Stimulated activated CD8-positive, alpha-beta memory T cell treated with anti-CD3 and anti-CD28 coated beads, Interleukin-7, amount 100 ng/mL, for 1 hour (primary cell): Measurements from ENCODE around the gene KRTAP10-11.
"Not testable (repeated sequence)": the region's sequence is repeated elsewhere in the genome, so short reads cannot be mapped to it uniquely, and the experiment has no call there.

ENCODE experiments used
- DNase-seq, 2 donors: peaks; one replicate each; pipeline ENCODE4 v3.0.0-alpha.2; 2020; ENCODE audit warnings: low read depth in 2 of 2

The KRTAP10-11 gene

DNA sequence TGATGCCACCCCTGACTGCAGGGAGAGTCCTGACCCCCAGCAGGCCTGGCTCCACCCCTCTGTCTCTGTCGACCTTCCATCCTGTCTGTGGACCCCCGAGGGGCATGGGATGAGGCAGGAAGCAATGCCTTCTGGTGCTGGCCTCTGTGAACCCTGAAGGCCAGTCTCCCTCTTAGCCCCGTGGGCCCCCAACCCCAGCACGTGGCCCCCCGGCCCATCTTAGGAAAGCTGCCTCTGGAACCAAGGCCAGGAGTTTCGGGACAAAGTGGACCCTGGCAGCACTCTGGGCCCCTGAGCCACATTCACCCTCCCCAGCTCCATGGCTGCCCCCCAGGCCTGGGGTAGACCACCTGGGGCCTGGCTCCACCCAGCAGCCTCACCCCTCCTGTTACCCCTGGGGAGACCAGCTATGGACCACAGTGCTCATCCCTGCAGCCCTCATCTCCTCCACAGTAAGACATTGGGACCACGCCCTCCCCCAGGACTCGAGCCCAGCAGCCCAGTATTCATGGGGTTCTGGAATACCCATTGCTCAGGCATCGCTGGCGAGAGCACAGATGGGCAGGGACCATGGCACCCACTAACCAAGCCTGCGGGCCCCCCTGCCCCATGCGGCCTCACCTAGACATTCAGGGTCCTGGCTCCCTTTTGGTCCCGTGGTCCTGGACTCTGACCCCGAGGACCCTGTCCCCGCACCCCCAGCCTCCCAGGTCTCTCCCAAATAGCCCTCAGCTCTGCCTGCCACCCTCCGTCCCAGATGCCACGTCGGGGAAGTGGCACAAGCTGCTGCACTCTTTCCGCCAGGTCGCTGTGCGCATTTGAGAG is 7.5 kb upstream of the KRTAP10-11 start:
- not testable (repeated sequence) for DNase-seq

DNA sequence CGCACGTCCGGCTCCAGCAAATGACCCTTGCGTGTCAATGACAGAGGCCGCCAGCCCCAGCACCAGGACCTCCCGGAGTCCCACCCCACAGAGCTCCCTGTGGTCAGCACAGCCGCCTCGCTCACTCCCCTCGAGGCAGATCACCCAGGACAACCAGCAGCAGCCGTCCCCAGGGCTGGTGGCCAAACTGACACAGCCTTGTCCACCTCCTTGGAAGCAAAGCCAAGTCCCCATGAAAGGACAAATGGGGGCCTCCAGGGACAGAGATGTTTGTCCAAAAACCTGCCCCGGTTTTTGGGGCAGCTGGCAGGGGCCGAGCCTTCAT is 6.9 kb upstream of the KRTAP10-11 start:
- DNase-seq, result no peak

DNA sequence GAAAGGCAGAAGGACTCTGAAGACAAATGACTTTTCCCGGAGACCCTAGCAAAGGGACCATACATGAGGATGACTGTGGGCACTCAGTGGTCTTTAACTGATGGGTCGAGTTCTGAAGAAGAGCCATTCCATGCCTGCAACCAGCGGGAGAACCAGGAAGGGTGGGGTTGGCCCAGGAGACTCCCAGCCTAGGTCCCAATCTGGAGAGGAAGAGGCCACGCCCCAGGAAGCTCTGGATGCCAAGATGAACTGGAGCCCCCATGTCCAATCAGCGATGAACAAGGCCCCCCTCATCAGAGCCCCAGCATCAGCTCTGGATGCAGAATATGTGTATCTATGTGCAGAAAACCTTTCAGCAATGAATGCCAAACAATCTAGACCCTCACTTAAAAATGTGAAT is 5.5 kb upstream of the KRTAP10-11 start:
- DNase-seq, result no peak

DNA sequence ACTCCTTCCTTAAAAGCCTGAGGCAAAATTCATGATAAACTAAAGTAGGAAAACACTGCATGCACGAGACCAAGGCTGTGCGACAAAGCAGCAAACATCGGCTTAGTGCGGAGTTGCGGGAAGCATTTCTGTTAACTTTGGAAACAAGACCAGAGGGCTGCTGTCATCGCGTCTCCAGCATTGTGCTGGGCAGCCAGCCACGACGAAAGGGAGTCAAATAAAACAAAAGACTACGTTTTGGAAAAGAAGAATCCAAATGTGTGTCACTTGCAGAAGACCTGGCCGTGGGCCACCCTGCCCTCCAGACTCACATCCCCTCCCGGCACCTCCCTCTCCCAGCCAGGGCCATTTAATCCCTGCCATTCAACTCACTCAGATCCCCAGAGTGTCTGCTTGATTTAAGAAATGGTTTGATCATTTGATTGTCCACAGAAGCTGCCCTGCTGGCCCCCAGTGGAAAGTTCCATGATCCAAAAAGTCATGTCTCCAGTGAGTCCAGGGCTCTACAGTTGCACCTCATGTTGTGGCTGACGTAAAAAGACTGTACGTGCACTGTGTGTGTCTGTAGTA is 2.4 kb upstream of the KRTAP10-11 start:
- no peak for DNase-seq

DNA sequence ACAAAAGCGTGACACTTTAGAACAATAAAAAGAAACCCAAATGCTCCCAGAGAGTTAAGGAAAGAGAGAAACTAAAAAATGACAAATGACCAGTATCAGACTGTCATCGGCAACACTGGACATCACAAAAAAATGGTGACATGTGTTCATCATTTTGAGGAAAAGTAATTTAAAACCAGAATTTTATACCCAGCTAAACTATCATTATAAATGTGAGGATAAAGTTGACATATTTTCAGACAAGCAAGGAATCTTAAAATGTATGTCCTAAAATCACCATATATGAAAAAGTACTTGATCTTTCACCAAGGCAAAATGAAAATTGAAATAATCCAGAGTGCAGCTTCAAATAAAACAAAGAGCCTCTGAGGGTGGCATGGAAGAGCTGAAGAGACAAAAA is 1.3 kb upstream of the KRTAP10-11 start:
- DNase-seq, result no peak

GRCh38 chr21:44647222-44647552 is 973 bp downstream of the KRTAP10-11 start:
- DNase-seq, result no peak

- no peak for DNase-seq
These were observed 2.5 kb downstream of the KRTAP10-11 start for GRCh38 chr21:44648557-44649311.

DNA sequence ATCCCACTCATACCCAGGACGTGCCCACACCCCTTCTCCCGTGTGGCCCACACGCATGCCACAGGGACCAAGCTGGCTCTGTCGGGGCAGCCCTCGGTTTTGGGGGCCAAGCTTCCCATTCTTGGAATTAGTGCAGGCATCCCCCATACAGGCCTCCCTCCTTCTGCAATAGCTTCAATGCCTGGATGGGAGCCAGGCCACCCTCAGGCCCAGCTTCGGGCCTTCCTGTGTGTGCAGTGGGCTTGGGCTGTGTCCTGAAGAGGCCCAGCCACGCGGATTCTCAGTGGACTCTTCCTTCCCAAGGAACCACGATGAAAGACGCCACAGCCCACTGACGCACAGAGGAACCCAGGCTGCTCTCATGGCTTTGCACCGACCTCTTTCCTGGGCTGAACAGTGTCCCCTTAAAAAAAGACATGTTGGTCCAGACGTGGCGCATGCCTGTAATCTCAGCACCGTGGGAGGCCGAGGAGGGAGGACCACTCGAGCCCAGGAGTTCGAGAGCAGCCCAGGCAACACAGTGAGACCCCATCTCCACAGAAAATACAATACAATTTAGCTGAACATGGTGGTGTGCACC is 3.4 kb downstream of the KRTAP10-11 start:
- DNase-seq, result no peak

DNA sequence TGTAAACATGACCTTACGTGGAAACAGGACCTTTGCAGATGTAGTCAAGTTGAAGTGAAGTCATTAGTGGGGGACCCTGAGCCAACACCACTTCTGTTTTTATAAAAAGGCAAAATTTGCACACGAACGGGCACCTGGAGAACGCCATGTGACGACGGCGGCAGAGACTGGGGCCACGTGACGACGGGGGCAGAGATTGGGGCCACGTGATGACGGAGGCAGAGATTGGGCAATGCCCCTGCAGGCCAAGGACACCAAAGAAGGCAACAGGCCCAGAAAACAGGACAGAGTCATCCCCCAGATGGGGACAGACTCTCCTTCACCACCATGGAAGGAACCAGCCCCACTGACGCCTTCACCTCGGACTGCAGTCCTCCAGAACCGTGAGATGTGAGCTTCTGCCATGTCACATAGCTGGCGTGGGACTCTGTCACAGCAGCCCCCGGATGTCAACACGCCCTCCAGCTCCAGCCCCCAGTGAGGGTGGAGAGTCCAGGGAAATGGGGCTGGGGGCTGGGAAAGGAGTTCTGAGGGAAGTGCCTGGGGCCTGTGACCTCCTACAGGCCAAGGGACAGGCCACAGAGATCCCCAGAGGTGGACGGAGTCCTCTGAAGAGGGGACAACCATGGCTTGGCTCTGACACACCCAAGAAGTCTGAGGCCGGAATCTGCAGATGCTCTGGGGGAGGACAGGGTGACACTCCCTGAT is 4.2 kb downstream of the KRTAP10-11 start:
- no peak for DNase-seq

GRCh38 chr21:44650973-44651675 is 4.9 kb downstream of the KRTAP10-11 start:
- no peak for DNase-seq

GRCh38 chr21:44653123-44653522 is 6.9 kb downstream of the KRTAP10-11 start:
- no peak for DNase-seq

GRCh38 chr21:44653656-44654575 is 7.7 kb downstream of the KRTAP10-11 start:
- peak in 1 of 2 donors; percentile 10 for DNase-seq

- no peak for DNase-seq
These were observed 8.5 kb downstream of the KRTAP10-11 start, which contains the start of gene KRTAP12-4 for GRCh38 chr21:44654576-44655175. Gene KRTAP12-4 (minus strand): TSS chr21:44654659. CDS start chr21:44654614, 45 bp downstream.

DNA sequence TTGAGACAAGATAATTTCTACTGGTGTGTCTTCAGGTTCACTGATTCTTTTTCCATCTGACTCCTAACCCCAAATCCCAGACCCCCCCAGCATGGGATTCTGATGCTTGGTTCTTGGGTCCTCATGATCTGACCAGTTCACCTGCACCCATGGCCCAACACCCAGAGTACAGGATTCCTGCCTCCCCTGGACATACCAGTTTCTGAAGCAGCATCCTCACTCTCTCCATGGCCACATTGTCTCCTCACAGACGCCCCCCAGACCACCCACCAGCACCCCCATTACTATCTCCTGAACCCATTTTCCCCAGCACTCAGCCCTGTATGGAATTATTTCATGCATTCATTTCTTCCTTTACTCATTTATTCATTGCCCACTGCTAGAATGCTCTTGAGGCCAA is 10.7 kb downstream of the KRTAP10-11 start:
- DNase-seq, result no peak

- DNase-seq, result peak in 1 of 2 donors; percentile 8
These were observed 11.7 kb downstream of the KRTAP10-11 start, which contains the start of gene KRTAP12-3 for GRCh38 chr21:44657635-44658540. Gene KRTAP12-3 (plus strand): TSS chr21:44657932. CDS start chr21:44657980, 48 bp downstream.

DNA sequence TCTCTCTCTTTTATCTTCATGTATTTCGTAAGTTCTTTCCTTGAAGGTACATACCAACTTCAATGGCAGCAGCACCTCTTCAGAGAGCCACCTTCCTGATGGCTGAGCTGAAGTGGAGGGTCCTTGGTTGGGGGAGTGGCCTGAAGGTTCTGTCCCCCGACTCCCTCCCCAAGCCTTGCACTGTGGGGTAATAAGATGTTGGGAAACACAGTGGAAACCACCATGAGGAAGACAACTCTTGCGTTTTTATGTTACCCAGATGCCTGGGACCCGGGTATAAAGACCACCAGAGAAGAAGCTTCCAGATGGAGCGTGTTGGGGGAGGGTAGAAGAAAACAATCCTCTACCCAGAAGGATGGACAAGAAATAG is 12.3 kb downstream of the KRTAP10-11 start:
- no peak for DNase-seq

DNA sequence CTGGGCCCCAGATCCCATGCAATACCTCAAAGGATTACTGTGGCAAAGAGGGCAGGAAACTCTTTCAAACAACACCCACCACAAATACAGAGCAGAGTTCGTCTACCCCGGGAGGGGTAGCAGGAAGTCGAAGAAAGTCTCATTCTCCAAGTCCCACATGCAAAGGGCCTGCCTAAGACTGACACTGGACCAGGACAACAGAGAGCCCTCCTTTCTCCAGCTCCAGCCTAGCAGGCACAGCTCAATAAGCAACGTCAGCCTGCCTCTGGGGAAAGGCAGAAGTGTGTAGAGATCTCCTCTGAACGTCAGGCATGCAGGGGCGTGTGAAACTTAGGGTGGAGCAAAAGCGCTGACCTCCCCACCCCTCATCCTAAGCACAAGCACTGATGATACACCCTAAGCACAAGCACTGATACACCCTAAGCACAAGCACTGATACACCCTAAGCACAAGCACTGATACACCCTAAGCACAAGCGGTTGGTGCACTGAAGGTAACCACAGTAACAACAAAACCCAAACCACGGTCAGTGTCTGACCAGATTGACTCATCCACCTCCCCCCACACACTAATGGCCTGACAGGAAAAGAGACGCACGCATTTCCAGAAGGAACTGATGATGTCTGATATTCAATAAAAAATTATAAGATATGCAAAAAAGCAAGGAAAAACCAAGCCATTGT is 12.8 kb downstream of the KRTAP10-11 start:
- DNase-seq, result no peak

DNA sequence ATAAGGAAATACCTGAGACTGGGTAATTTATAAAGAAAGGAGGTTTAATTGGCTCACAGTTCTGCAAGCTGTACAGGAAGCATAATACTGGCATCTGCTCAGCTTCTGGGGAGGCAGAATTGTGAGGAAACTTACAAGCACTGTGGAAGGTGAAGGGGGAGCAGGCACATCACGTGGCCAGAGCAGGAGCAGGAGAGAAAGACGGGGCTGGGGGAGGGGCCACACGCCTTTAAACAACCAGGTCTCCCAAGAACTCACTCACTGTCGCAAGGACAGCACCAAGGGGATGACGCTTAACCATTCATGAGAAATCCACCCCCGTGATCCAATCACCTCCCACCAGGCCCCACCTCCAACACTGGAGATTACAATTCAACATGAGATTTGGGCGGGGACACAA is 15.4 kb downstream of the KRTAP10-11 start:
- DNase-seq, result not testable (repeated sequence)
